Smooth muscle cell (in vitro differentiated cells): ENCODE data around the gene TEAD1. TPM values are rescaled to one million over a fixed set of nuclear protein-coding genes. Genes with fewer than 3 reads are reported as not detected.

Experiments used
- DNase-seq: peaks from one replicate; lab custom pipeline; 2025; ENCODE audit not compliant: unreplicated experiment; lab: John Stamatoyannopoulos, UW
- H2AFZ ChIP-seq: fragments of 200-600 bp; sonication (generic); 2 replicates; pipeline ENCODE4 v1.6.0; 2016; ENCODE audit warnings: antibody characterized with exemption, low read depth, mild to moderate bottlenecking
- H3F3A ChIP-seq: fragments of 200-600 bp; sonication (generic); 2 replicates; pipeline ENCODE4 v1.6.0; 2017; ENCODE audit warnings: antibody characterized with exemption, low read depth
- H3K27ac ChIP-seq: fragments of 200-600 bp; sonication (generic); 2 replicates; pipeline ENCODE4 v1.5.1; 2016; ENCODE audit warnings: low read depth, mild to moderate bottlenecking
- H3K27me3 ChIP-seq: fragments of 200-600 bp; sonication (generic); 2 replicates; pipeline ENCODE4 v1.6.1; 2016; ENCODE audit warnings: low read depth, mild to moderate bottlenecking
- H3K36me3 ChIP-seq: fragments of 200-600 bp; sonication (generic); 2 replicates; pipeline ENCODE4 v1.5.1; 2016; ENCODE audit warnings: low read depth
- H3K4me1 ChIP-seq: fragments of 200-600 bp; sonication (generic); 2 replicates; pipeline ENCODE4 v1.5.1; 2016; ENCODE audit warnings: low read depth
- H3K4me2 ChIP-seq: fragments of 200-600 bp; sonication (generic); 2 replicates; pipeline ENCODE4 v1.6.0; 2016; ENCODE audit warnings: mild to moderate bottlenecking
- H3K4me3 ChIP-seq: fragments of 200-600 bp; sonication (generic); 2 replicates; pipeline ENCODE4 v1.5.1; 2016; ENCODE audit warnings: mild to moderate bottlenecking
- H3K79me2 ChIP-seq: fragments of 200-600 bp; sonication (generic); 2 replicates; pipeline ENCODE4 v1.6.0; 2016; ENCODE audit warnings: low read depth, mild to moderate bottlenecking
- H3K9ac ChIP-seq: fragments of 200-600 bp; sonication (generic); 2 replicates; pipeline ENCODE4 v1.6.0; 2016; ENCODE audit warnings: low read depth
- H3K9me3 ChIP-seq: fragments of 200-600 bp; sonication (generic); replicated peaks from 2 replicates; pipeline ENCODE4 v1.5.1; 2016; ENCODE audit warnings: low read depth
- H4K20me1 ChIP-seq: fragments of 200-600 bp; sonication (generic); 2 replicates; pipeline ENCODE4 v1.6.0; 2016; ENCODE audit warnings: low read depth
- CTCF ChIP-seq: fragments of 200-600 bp; sonication (generic); IDR thresholded peaks from 2 replicates; pipeline ENCODE4 v1.5.1; 2017; ENCODE audit warnings: borderline replicate concordance, mild to moderate bottlenecking, antibody characterized with exemption; ENCODE audit not compliant: insufficient read depth, poor library complexity, severe bottlenecking
- WGBS: methylation state at CpG from one replicate; pipeline ENCODE4 v1.1.7; 2016; ENCODE audit warnings: low lambda C conversion rate; 5-methylcytosine and 5-hydroxymethylcytosine counted together
- polyA plus RNA-seq: library from polyadenylated mRNA; unstranded; fragments of >200 nt; fragmentation: Nextera tagmentation; extraction: Ambion mirVana; gene quantifications from 2 replicates; pipeline ENCODE4 v1.2.1, GENCODE V29; 2016
- total RNA-seq: library from RNA; depleted of rRNA; stranded (reverse); fragments of >200 nt; gene quantifications from 2 replicates; pipeline ENCODE4 v1.2.3, GENCODE V29; 2014

The TEAD1 gene
- total and polyA plus RNA-seq, 2 experiments from 2014 or later: 63.0 to 181 TPM

- no peaks in the 10 kb centered on the region for H3K9me3 ChIP-seq
- H3K27me3 ChIP-seq: no peaks in the 10 kb centered on the region
- H3K27ac ChIP-seq: no peak overlapping the region
- H3K36me3 ChIP-seq: peaks cover 24% of the 10 kb centered on the region
- no peak for TF ChIP-seq CTCF
- peaks cover 7% of the 10 kb centered on the region for H3F3A ChIP-seq
- 96% methylated on average over 5 of the region's 5 CpGs for WGBS
- no peak overlapping the region for H3K4me3 ChIP-seq
- peaks cover 24% of the 10 kb centered on the region for H4K20me1 ChIP-seq
- no peaks in the 10 kb centered on the region for H3K4me1 ChIP-seq
- H3K9ac ChIP-seq: no peak overlapping the region
- no peak overlapping the region for H3K4me2 ChIP-seq
- H3K79me2 ChIP-seq: no peaks in the 10 kb centered on the region
- DNase-seq: no peak
- no peak overlapping the region for H2AFZ ChIP-seq
These were observed 269.1 kb downstream of the TEAD1 start for GRCh38 chr11:12943311-12943710.

GRCh38 chr11:12944889-12945288 lies 270.7 kb downstream of the TEAD1 start:
- no peak for TF ChIP-seq CTCF
- Histone ChIP-seq H3K27ac (no peak overlapping the region), H2AFZ (no peak overlapping the region), H3K36me3 (peaks cover 14% of the 10 kb centered on the region), H3K4me3 (no peak overlapping the region), H3K4me1 (no peaks in the 10 kb centered on the region), H3F3A (peaks cover 7% of the 10 kb centered on the region), H3K4me2 (no peak overlapping the region), H3K9ac (no peak overlapping the region), H4K20me1 (peaks cover 13% of the 10 kb centered on the region), H3K9me3 (no peaks in the 10 kb centered on the region), H3K79me2 (no peaks in the 10 kb centered on the region), H3K27me3 (no peaks in the 10 kb centered on the region)
- no peak for DNase-seq
- WGBS: 98% methylated on average over 3 of the region's 3 CpGs

GRCh38 chr11:12949453-12949852 lies 275.2 kb downstream of the TEAD1 start:
- Histone ChIP-seq H2AFZ (no peak overlapping the region), H4K20me1 (peaks cover 5% of the 10 kb centered on the region), H3K79me2 (no peaks in the 10 kb centered on the region), H3K4me2 (no peak overlapping the region), H3K4me3 (no peak overlapping the region), H3F3A (peaks cover 7% of the 10 kb centered on the region), H3K4me1 (no peaks in the 10 kb centered on the region), H3K27ac (no peak overlapping the region), H3K9me3 (peaks cover 7% of the 10 kb centered on the region), H3K36me3 (peaks cover 4% of the 10 kb centered on the region), H3K27me3 (no peaks in the 10 kb centered on the region), H3K9ac (no peak overlapping the region)
- no peak for DNase-seq
- TF ChIP-seq CTCF: no peak
- WGBS: 95% methylated on average over 1 of the region's 1 CpG

- no peak for DNase-seq
- TF ChIP-seq CTCF: no peak
- H3K4me3 ChIP-seq: no peak overlapping the region
- peaks cover 7% of the 10 kb centered on the region for H3K9me3 ChIP-seq
- no peaks in the 10 kb centered on the region for H3K27me3 ChIP-seq
- no peaks in the 10 kb centered on the region for H3K79me2 ChIP-seq
- H4K20me1 ChIP-seq: peaks cover under 1% of the 10 kb centered on the region
- 97% methylated on average over 1 of the region's 1 CpG for WGBS
- no peak overlapping the region for H3K9ac ChIP-seq
- H3K4me2 ChIP-seq: no peak overlapping the region
- H2AFZ ChIP-seq: no peak overlapping the region
- peaks cover 4% of the 10 kb centered on the region for H3K36me3 ChIP-seq
- H3F3A ChIP-seq: peaks cover 7% of the 10 kb centered on the region
- H3K27ac ChIP-seq: no peak overlapping the region
- no peaks in the 10 kb centered on the region for H3K4me1 ChIP-seq
These were observed 276.4 kb downstream of the TEAD1 start for GRCh38 chr11:12950670-12951069.
